ENCODE data around the gene ZIC4.

- no peak for TF ChIP-seq EZH2 (IDR thresholded peaks at IDR 0.05)
- TF ChIP-seq POLR2AphosphoS5 (IDR thresholded peaks at IDR 0.05; ENCODE audit: borderline replicate concordance, low read depth, low read length), result no peak
These were observed 2.8 kb downstream of the ZIC4 start for GRCh38 chr3:147403511-147403910.

Measured in SK-N-MC (cell line).